ENCODE data around the gene IFRD1. TPM values are rescaled to one million over a fixed set of nuclear protein-coding genes. Genes with fewer than 3 reads are reported as not detected.

Gene IFRD1
- total RNA-seq, 1 donor, result 180 TPM

- Histone ChIP-seq H3K4me3 (ENCODE audit: low read length) (no peak overlapping the region), H3K27me3 (ENCODE audit: insufficient read depth, low read length) (no peaks in the 10 kb centered on the region), H3K9me3 (ENCODE audit: low read depth, low read length) (no peaks in the 10 kb centered on the region), H3K4me1 (ENCODE audit: insufficient read depth, low read length) (peaks cover 7% of the 10 kb centered on the region)
These were observed 22.3 kb upstream of the IFRD1 start for GRCh38 chr7:112427984-112428383.

- H3K4me1 ChIP-seq (ENCODE audit: insufficient read depth, low read length), result no peaks in the 10 kb centered on the region
- no peaks in the 10 kb centered on the region for H3K27me3 ChIP-seq (ENCODE audit: insufficient read depth, low read length)
- H3K9me3 ChIP-seq (ENCODE audit: low read depth, low read length), result no peaks in the 10 kb centered on the region
- H3K4me3 ChIP-seq (ENCODE audit: low read length), result no peak overlapping the region
These were observed 21.5 kb upstream of the IFRD1 start for GRCh38 chr7:112428715-112429114.

GRCh38 chr7:112430649-112431048 lies 19.6 kb upstream of the IFRD1 start:
- H3K4me1 ChIP-seq (ENCODE audit: insufficient read depth, low read length), result no peaks in the 10 kb centered on the region

GRCh38 chr7:112431803-112432202 lies 18.5 kb upstream of the IFRD1 start:
- no peaks in the 10 kb centered on the region for H3K4me1 ChIP-seq (ENCODE audit: insufficient read depth, low read length)
- H3K9me3 ChIP-seq (ENCODE audit: low read depth, low read length), result no peaks in the 10 kb centered on the region
- no peak overlapping the region for H3K4me3 ChIP-seq (ENCODE audit: low read length)
- H3K27me3 ChIP-seq (ENCODE audit: insufficient read depth, low read length), result no peaks in the 10 kb centered on the region

More at GRCh38 chr7:112430649-112431048, 19.6 kb upstream of the IFRD1 start:
- no peaks in the 10 kb centered on the region for H3K27me3 ChIP-seq (ENCODE audit: insufficient read depth, low read length)
- H3K9me3 ChIP-seq (ENCODE audit: low read depth, low read length), result no peaks in the 10 kb centered on the region
- no peak overlapping the region for H3K4me3 ChIP-seq (ENCODE audit: low read length)

GRCh38 chr7:112433289-112433688 lies 17.0 kb upstream of the IFRD1 start:
- Histone ChIP-seq H3K9me3 (ENCODE audit: low read depth, low read length) (no peaks in the 10 kb centered on the region), H3K27me3 (ENCODE audit: insufficient read depth, low read length) (no peaks in the 10 kb centered on the region), H3K4me3 (ENCODE audit: low read length) (no peak overlapping the region), H3K4me1 (ENCODE audit: insufficient read depth, low read length) (no peaks in the 10 kb centered on the region)

- Histone ChIP-seq H3K4me3 (ENCODE audit: low read length) (no peak overlapping the region), H3K9me3 (ENCODE audit: low read depth, low read length) (no peaks in the 10 kb centered on the region), H3K27me3 (ENCODE audit: insufficient read depth, low read length) (no peaks in the 10 kb centered on the region), H3K4me1 (ENCODE audit: insufficient read depth, low read length) (no peaks in the 10 kb centered on the region)
These were observed 13.2 kb upstream of the IFRD1 start for GRCh38 chr7:112437072-112437471.

GRCh38 chr7:112439476-112439875 lies 10.8 kb upstream of the IFRD1 start:
- Histone ChIP-seq H3K27me3 (ENCODE audit: insufficient read depth, low read length) (no peaks in the 10 kb centered on the region), H3K4me3 (ENCODE audit: low read length) (no peak overlapping the region), H3K4me1 (ENCODE audit: insufficient read depth, low read length) (no peaks in the 10 kb centered on the region), H3K9me3 (ENCODE audit: low read depth, low read length) (no peaks in the 10 kb centered on the region)

- Histone ChIP-seq H3K4me3 (ENCODE audit: low read length) (no peak overlapping the region), H3K4me1 (ENCODE audit: insufficient read depth, low read length) (no peaks in the 10 kb centered on the region), H3K27me3 (ENCODE audit: insufficient read depth, low read length) (no peaks in the 10 kb centered on the region), H3K9me3 (ENCODE audit: low read depth, low read length) (no peaks in the 10 kb centered on the region)
These were observed 8.1 kb upstream of the IFRD1 start for GRCh38 chr7:112442210-112442609.

- H3K9me3 ChIP-seq (ENCODE audit: low read depth, low read length), result no peaks in the 10 kb centered on the region
- H3K4me1 ChIP-seq (ENCODE audit: insufficient read depth, low read length), result peaks cover 5% of the 10 kb centered on the region
- H3K27me3 ChIP-seq (ENCODE audit: insufficient read depth, low read length), result no peaks in the 10 kb centered on the region
- H3K4me3 ChIP-seq (ENCODE audit: low read length), result no peak overlapping the region
These were observed 5.8 kb upstream of the IFRD1 start for GRCh38 chr7:112444505-112444904.

GRCh38 chr7:112446431-112446830 lies 3.8 kb upstream of the IFRD1 start:
- Histone ChIP-seq H3K4me1 (ENCODE audit: insufficient read depth, low read length) (peaks cover 13% of the 10 kb centered on the region), H3K9me3 (ENCODE audit: low read depth, low read length) (no peaks in the 10 kb centered on the region), H3K4me3 (ENCODE audit: low read length) (no peak overlapping the region), H3K27me3 (ENCODE audit: insufficient read depth, low read length) (no peaks in the 10 kb centered on the region)

- no peak overlapping the region for H3K4me3 ChIP-seq (ENCODE audit: low read length)
- no peaks in the 10 kb centered on the region for H3K27me3 ChIP-seq (ENCODE audit: insufficient read depth, low read length)
- H3K4me1 ChIP-seq (ENCODE audit: insufficient read depth, low read length), result peaks cover 23% of the 10 kb centered on the region
- H3K9me3 ChIP-seq (ENCODE audit: low read depth, low read length), result no peaks in the 10 kb centered on the region
These were observed 2.9 kb upstream of the IFRD1 start for GRCh38 chr7:112447406-112447805.

GRCh38 chr7:112448381-112448780 lies 1.9 kb upstream of the IFRD1 start:
- Histone ChIP-seq H3K4me1 (ENCODE audit: insufficient read depth, low read length) (peaks cover 25% of the 10 kb centered on the region), H3K4me3 (ENCODE audit: low read length) (no peak overlapping the region), H3K27me3 (ENCODE audit: insufficient read depth, low read length) (no peaks in the 10 kb centered on the region), H3K9me3 (ENCODE audit: low read depth, low read length) (no peaks in the 10 kb centered on the region)

- H3K4me1 ChIP-seq (ENCODE audit: insufficient read depth, low read length), result peaks cover 25% of the 10 kb centered on the region
- no peak overlapping the region for H3K4me3 ChIP-seq (ENCODE audit: low read length)
- no peaks in the 10 kb centered on the region for H3K27me3 ChIP-seq (ENCODE audit: insufficient read depth, low read length)
- H3K9me3 ChIP-seq (ENCODE audit: low read depth, low read length), result no peaks in the 10 kb centered on the region
These were observed 1.4 kb upstream of the IFRD1 start for GRCh38 chr7:112448891-112449290.

GRCh38 chr7:112449353-112449752 lies 907 bp upstream of the IFRD1 start:
- Histone ChIP-seq H3K9me3 (ENCODE audit: low read depth, low read length) (no peaks in the 10 kb centered on the region), H3K4me1 (ENCODE audit: insufficient read depth, low read length) (peaks cover 25% of the 10 kb centered on the region), H3K27me3 (ENCODE audit: insufficient read depth, low read length) (no peaks in the 10 kb centered on the region), H3K4me3 (ENCODE audit: low read length) (no peak overlapping the region)

GRCh38 chr7:112450807-112451761 lies 824 bp downstream of the IFRD1 start:
- Histone ChIP-seq H3K4me1 (ENCODE audit: insufficient read depth, low read length) (peaks cover 25% of the 10 kb centered on the region), H3K9me3 (ENCODE audit: low read depth, low read length) (no peaks in the 10 kb centered on the region), H3K27me3 (ENCODE audit: insufficient read depth, low read length) (no peaks in the 10 kb centered on the region), H3K4me3 (ENCODE audit: low read length) (peak overlapping the region; percentile 99)

All from mononuclear cell (primary cell).